Thymus (tissue), 11 donors: Measurements from ENCODE around the gene CXCL1. TPM values are rescaled to one million over a fixed set of nuclear protein-coding genes. Genes with fewer than 3 reads are reported as not detected.

Experiments
- DNase-seq, 9 donors: peaks; one replicate each; pipeline ENCODE4 v3.0.0-alpha.2; 2013; ENCODE audit warnings: low spot score in 9 of 9, low read depth in 6 of 9, missing footprints in 1 of 9
- H3K27ac ChIP-seq, 2 donors: one replicate each; pipeline ENCODE4 v1.5.1; 2013; ENCODE audit warnings: control low read depth in 1 of 2, low read depth in 1 of 2, low read length in 1 of 2, mild to moderate bottlenecking in 1 of 2, moderate library complexity in 1 of 2
- H3K27me3 ChIP-seq, 2 donors: one replicate each; pipeline ENCODE4 v1.5.1; 2013; ENCODE audit warnings: low read length in 1 of 2; ENCODE audit not compliant: control insufficient read depth in 2 of 2, insufficient read depth in 1 of 2
- H3K36me3 ChIP-seq, 2 donors: one replicate each; pipeline ENCODE4 v1.5.1; 2013; ENCODE audit warnings: low read length in 1 of 2, mild to moderate bottlenecking in 1 of 2, moderate library complexity in 1 of 2; ENCODE audit not compliant: control insufficient read depth in 2 of 2, insufficient read depth in 2 of 2
- H3K4me1 ChIP-seq, 2 donors: one replicate each; pipeline ENCODE4 v1.5.1; 2013; ENCODE audit warnings: low read length in 2 of 2; ENCODE audit not compliant: control insufficient read depth in 2 of 2, insufficient read depth in 2 of 2
- H3K4me3 ChIP-seq, 2 donors: one replicate each; pipeline ENCODE4 v1.5.1; 2013; ENCODE audit warnings: low read length in 2 of 2, control low read depth in 1 of 2, mild to moderate bottlenecking in 1 of 2
- H3K9me3 ChIP-seq, 2 donors: one replicate each; pipeline ENCODE4 v1.5.1; 2013; ENCODE audit warnings: low read length in 1 of 2, mild to moderate bottlenecking in 1 of 2; ENCODE audit not compliant: control insufficient read depth in 2 of 2, insufficient read depth in 1 of 2
- WGBS: extraction: QIAGEN DNeasy Blood & Tissue Kit; methylation state at CpG from one replicate; pipeline ENCODE4 v1.1.7; 2013; 5-methylcytosine and 5-hydroxymethylcytosine counted together
- polyA plus RNA-seq: library from polyadenylated mRNA; stranded (reverse); fragments of 200-250 nt; gene quantifications from one replicate; pipeline ENCODE4 v1.2.3, GENCODE V29; 2013
- total RNA-seq: library from RNA; stranded (reverse); fragments of 120-200 nt; gene quantifications from one replicate; pipeline ENCODE4 v1.2.4, GENCODE V29; 2013
- donor health status: healthy.

CXCL1 gene
- total and polyA plus RNA-seq, 2 donors: 0.57 to 37.7 TPM

DNA sequence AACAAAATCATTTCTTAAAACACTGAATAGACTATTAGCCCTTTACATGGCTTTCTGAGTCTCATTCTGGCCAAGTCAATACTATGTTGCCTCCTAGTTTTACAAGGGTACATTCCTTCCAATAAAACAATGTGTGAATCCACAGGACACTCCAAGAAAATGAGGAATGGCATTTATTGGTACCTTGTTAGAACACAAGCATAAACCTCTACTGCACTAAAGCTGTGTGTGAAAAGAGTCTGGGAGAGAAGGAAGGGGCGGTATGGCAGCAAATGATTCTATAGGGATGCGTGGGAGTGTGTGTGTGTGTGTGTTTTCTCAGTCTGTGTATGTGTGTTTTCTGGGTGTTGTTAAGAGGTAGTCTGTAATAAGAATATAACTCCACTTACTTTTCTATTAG, 48.9 kb downstream of the CXCL1 start:
- no peak overlapping the region for H3K27ac ChIP-seq
- WGBS: 98% methylated on average over 2 of the region's 2 CpGs
- no peak overlapping the region for H3K4me3 ChIP-seq
- H3K27me3 ChIP-seq: no peaks in the 10 kb centered on the region
- DNase-seq: no peak
- H3K9me3 ChIP-seq: no peaks in the 10 kb centered on the region
- no peaks in the 10 kb centered on the region for H3K4me1 ChIP-seq
- H3K36me3 ChIP-seq: no peaks in the 10 kb centered on the region

DNA sequence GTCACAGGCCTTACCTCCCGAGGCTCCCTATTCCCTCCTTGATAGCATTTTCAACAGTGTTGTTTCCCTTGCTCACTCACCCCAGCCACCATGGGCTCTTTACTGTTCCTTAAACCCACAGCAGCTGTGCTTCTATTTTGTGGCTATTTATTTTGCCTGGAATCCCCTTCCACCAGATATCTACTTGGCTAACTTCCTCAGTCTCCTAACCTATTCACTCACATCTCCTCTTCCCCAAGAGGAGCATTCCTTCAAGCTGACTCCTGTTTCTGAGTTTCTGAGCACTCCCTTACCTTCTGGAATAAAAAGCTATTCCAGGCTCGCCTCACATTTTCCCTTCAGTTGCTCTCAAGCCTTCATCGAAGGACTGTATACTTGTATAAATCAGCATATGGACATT, 50.5 kb downstream of the CXCL1 start:
- Histone ChIP-seq H3K27ac (no peak overlapping the region), H3K27me3 (no peaks in the 10 kb centered on the region), H3K36me3 (no peaks in the 10 kb centered on the region), H3K9me3 (no peaks in the 10 kb centered on the region), H3K4me1 (no peaks in the 10 kb centered on the region), H3K4me3 (no peak overlapping the region)
- 98% methylated on average over 3 of the region's 3 CpGs for WGBS
- DNase-seq: no peak

Other genes with a start within 250 kb of the CXCL1 start
- 16.6 TPM for gene RASSF6, start 249.0 kb upstream of the CXCL1 start, total RNA-seq
- gene RASSF6, start 249.0 kb upstream of the CXCL1 start, polyA plus RNA-seq: 10.2 TPM
- 3.7 TPM for gene CXCL8, start 128.8 kb upstream of the CXCL1 start, total RNA-seq
- gene CXCL8, start 128.8 kb upstream of the CXCL1 start, polyA plus RNA-seq: 11.0 TPM
- 0.85 TPM for gene CXCL6, start 32.7 kb upstream of the CXCL1 start, total RNA-seq
- gene CXCL6, start 32.7 kb upstream of the CXCL1 start, polyA plus RNA-seq: 10.3 TPM
- gene PF4V1, start 16.1 kb upstream of the CXCL1 start, total RNA-seq: 0.14 TPM
- gene PF4V1, start 16.1 kb upstream of the CXCL1 start, polyA plus RNA-seq: 0.57 TPM
- gene PF4, start 112.6 kb downstream of the CXCL1 start, total RNA-seq: 0.71 TPM
- gene PF4, start 112.6 kb downstream of the CXCL1 start, polyA plus RNA-seq: 0.14 TPM
- 3.2 TPM for gene PPBP, start 118.8 kb downstream of the CXCL1 start, total RNA-seq
- 3.7 TPM for gene PPBP, start 118.8 kb downstream of the CXCL1 start, polyA plus RNA-seq
- gene CXCL5, start 129.3 kb downstream of the CXCL1 start, total RNA-seq: 0.24 TPM
- 1.9 TPM for gene CXCL5, start 129.3 kb downstream of the CXCL1 start, polyA plus RNA-seq
- 3.2 TPM for gene CXCL3, start 169.3 kb downstream of the CXCL1 start, total RNA-seq
- gene CXCL3, start 169.3 kb downstream of the CXCL1 start, polyA plus RNA-seq: 3.3 TPM
- 0.94 TPM for gene CXCL2, start 229.8 kb downstream of the CXCL1 start, total RNA-seq
- gene CXCL2, start 229.8 kb downstream of the CXCL1 start, polyA plus RNA-seq: 9.4 TPM